ENCODE results near the gene MESP2.
A peak's percentile ranks its signal among the peaks of the same experiment; 100 is the strongest.

Gene MESP2

DNA sequence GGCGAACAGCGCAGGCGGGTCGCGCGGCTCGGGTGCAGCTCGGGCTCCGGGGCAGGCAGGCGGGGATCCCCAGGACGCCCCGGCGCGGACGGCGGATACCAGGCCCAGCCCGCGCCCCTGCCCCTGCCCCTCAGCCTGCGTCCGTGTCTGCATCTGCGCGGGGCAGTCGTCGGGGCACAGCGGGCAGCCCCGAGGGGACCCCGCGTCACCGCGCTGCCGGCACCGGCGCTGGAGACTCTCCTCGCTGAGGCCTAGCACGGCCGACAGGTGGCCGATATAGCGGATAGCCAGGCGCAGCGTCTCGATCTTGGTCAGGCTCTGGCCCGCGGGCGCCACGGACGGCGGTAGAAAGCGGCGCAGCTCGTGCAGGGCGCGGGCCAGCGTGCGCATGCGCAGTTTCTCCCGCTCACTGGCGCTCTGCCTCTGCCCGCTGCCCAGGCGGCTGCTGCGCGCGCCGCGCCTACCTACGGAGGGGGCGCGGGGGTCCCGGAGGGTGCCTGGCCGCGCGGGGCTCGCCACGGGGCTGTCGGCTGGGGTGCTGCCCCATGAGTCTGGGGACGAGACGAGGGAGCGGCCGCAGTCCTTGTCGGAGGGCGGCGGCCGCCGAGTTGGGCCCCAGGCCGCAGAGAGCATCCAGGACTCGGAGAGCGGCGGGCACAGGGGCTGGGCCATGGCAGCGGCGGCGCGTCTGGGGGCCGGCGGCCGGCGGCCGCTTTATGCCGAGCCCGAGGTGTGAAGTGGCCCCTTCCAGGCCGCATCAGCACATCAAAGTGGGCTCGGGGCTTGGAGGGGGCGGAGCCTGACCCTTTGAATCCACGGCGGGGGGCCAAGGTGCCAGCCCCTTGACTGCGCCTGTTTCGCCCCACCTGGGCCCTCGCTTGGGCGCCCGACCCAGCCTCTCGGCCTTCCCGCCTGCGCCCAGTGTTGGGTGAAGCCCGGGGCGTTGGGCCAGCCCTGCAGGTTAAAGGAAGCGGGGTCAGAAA, 25.3 kb upstream of the MESP2 start, which contains the start of gene MESP1:
Gene MESP1, minus strand, starts transcription at position 690 of the 983 bp plus-strand sequence. Its CDS starts 18 bp downstream, at position 672.
- TF ChIP-seq POLR2AphosphoS5 (IDR thresholded peaks at IDR 0.05; ENCODE audit: low read depth, low read length), result peak; percentile 65; the same call in 1 of the 2 replicates
- 0 out of 2 replicates have a peak, but pooled peaks have one; percentile 51 for TF ChIP-seq TAF1 (IDR thresholded peaks at IDR 0.05; ENCODE audit: borderline replicate concordance, insufficient read depth, low read length)
- TF ChIP-seq, protein P1, sequence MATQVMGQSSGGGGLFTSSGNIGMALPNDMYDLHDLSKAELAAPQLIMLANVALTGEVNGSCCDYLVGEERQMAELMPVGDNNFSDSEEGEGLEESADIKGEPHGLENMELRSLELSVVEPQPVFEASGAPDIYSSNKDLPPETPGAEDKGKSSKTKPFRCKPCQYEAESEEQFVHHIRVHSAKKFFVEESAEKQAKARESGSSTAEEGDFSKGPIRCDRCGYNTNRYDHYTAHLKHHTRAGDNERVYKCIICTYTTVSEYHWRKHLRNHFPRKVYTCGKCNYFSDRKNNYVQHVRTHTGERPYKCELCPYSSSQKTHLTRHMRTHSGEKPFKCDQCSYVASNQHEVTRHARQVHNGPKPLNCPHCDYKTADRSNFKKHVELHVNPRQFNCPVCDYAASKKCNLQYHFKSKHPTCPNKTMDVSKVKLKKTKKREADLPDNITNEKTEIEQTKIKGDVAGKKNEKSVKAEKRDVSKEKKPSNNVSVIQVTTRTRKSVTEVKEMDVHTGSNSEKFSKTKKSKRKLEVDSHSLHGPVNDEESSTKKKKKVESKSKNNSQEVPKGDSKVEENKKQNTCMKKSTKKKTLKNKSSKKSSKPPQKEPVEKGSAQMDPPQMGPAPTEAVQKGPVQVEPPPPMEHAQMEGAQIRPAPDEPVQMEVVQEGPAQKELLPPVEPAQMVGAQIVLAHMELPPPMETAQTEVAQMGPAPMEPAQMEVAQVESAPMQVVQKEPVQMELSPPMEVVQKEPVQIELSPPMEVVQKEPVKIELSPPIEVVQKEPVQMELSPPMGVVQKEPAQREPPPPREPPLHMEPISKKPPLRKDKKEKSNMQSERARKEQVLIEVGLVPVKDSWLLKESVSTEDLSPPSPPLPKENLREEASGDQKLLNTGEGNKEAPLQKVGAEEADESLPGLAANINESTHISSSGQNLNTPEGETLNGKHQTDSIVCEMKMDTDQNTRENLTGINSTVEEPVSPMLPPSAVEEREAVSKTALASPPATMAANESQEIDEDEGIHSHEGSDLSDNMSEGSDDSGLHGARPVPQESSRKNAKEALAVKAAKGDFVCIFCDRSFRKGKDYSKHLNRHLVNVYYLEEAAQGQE (IDR thresholded peaks at IDR 0.05; ENCODE audit: insufficient read depth in 1 of 2, low read depth in 2 of 2, low read length in 2 of 2), result no peak
- TF ChIP-seq FOXP2 (optimal IDR thresholded peaks at IDR 0.05; ENCODE audit: borderline replicate concordance, extremely low read depth, extremely low read length, insufficient read depth), result peak; percentile 77

DNA sequence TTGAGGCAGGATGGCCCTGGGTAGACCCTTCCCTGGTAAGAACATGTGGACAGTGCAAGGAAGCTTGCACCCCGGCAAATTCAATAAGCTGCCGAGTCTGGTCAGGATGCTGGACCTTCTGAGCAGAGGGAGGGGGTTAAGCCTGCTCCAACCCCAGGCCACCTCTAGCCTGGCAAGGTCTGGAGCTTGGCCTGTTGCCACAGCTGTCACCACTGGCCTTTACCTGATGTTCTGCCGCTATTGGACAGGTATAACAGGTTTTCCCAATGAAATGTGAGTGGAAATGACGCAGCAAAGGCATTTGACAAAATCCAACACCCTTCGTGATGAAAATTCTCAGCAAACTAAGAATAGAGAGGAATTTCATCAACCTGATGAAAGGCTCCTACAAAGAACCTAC, 24.4 kb upstream of the MESP2 start:
- TF ChIP-seq SIN3A (IDR thresholded peaks at IDR 0.05; ENCODE audit: borderline replicate concordance, insufficient read depth, low read length) (no peak), POLR2AphosphoS5 (IDR thresholded peaks at IDR 0.05; ENCODE audit: low read depth, low read length) (no peak), FOXP2 (optimal IDR thresholded peaks at IDR 0.05; ENCODE audit: borderline replicate concordance, extremely low read depth, extremely low read length, insufficient read depth) (no peak), TAF1 (IDR thresholded peaks at IDR 0.05; ENCODE audit: borderline replicate concordance, insufficient read depth, low read length) (no peak)
- TF ChIP-seq, protein P1 (IDR thresholded peaks at IDR 0.05; ENCODE audit: insufficient read depth in 1 of 2, low read depth in 2 of 2, low read length in 2 of 2), result no peak

DNA sequence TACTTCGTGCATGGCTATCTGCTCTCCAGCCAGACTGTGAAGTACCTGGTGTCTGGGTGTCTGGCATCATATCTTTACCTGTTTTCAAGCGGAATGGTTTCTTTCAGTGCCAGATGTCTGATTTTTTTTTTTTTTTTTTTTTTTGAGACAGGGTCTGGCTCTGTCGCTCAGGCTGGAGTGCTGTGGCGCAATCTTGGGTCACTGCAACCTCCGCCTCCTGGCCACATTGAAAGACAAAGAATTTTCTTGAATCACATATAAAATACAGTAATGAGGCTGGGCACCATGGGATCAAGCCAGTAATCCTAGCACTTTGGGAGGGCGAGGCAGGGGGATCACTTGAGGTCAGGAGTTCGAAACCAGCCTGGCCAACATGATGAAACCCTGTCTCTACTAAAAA, 22.3 kb upstream of the MESP2 start:
- TF ChIP-seq SIN3A (IDR thresholded peaks at IDR 0.05; ENCODE audit: borderline replicate concordance, insufficient read depth, low read length) (no peak), TAF1 (IDR thresholded peaks at IDR 0.05; ENCODE audit: borderline replicate concordance, insufficient read depth, low read length) (no peak), FOXP2 (optimal IDR thresholded peaks at IDR 0.05; ENCODE audit: borderline replicate concordance, extremely low read depth, extremely low read length, insufficient read depth) (no peak), POLR2AphosphoS5 (IDR thresholded peaks at IDR 0.05; ENCODE audit: low read depth, low read length) (no peak)
- TF ChIP-seq, protein P1 (IDR thresholded peaks at IDR 0.05; ENCODE audit: insufficient read depth in 1 of 2, low read depth in 2 of 2, low read length in 2 of 2), result no peak

DNA sequence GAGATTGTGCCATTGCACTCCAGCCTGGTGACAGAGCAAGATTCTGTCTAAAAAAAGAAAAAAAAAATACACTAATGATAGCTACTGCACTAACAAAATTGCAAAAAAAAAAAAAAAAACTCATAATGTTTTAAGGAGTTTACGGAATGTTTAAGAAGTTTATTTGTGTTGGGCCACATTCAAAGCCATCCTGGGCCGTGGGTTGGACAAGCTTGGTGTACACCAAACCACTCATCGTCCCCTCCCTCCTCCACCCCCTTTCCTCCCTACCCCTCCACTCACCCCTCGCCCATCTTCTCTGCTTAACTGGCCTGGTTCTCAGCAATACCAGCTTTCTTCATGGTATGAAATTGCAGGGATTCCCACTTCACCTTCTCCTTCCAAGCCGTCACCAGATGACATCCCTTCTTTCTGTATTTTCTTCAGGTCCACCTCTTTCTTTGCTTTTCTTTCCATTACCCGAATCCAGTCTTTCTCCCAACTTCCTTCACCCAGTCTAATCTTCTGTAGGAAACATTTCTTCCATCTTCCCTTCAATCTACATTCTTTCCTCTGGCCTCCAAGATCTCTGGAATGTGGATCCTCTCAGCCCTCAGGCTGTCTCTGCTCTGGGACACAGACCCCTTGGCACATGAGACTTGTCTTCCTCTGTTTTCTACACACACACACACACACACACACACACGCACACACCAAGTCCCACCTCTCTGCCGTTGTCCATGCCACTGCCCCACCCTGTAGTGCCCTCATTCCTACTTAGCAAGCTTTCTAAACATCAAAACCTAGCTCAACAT, 21.6 kb upstream of the MESP2 start:
- TF ChIP-seq, protein P1 (IDR thresholded peaks at IDR 0.05; ENCODE audit: insufficient read depth in 1 of 2, low read depth in 2 of 2, low read length in 2 of 2), result no peak
- TF ChIP-seq TAF1 (IDR thresholded peaks at IDR 0.05; ENCODE audit: borderline replicate concordance, insufficient read depth, low read length) (no peak), POLR2AphosphoS5 (IDR thresholded peaks at IDR 0.05; ENCODE audit: low read depth, low read length) (no peak), SIN3A (IDR thresholded peaks at IDR 0.05; ENCODE audit: borderline replicate concordance, insufficient read depth, low read length) (no peak), FOXP2 (optimal IDR thresholded peaks at IDR 0.05; ENCODE audit: borderline replicate concordance, extremely low read depth, extremely low read length, insufficient read depth) (no peak)
